Body of pancreas (tissue), 4 donors: ENCODE data around the gene MPDZ.

Experiments
- POLR2A ChIP-seq, 3 donors: fragments of 450-650 bp; IDR thresholded peaks; one replicate each; pipeline ENCODE4 v1.6.1; 2016; ENCODE audit warnings: antibody characterized with exemption in 3 of 3, mild to moderate bottlenecking in 2 of 3
- TF ChIP-seq, protein P1 (sequence below), 7 experiments: fragments of 450-650 bp in 4 of 7; fragments of 200-600 bp in 3 of 7; sonication (generic) in 3 of 7; IDR thresholded peaks; one replicate each; pipeline ENCODE4 v1.5.1; 2016 to 2019; ENCODE audit warnings: antibody characterized with exemption in 7 of 7

DNA sequence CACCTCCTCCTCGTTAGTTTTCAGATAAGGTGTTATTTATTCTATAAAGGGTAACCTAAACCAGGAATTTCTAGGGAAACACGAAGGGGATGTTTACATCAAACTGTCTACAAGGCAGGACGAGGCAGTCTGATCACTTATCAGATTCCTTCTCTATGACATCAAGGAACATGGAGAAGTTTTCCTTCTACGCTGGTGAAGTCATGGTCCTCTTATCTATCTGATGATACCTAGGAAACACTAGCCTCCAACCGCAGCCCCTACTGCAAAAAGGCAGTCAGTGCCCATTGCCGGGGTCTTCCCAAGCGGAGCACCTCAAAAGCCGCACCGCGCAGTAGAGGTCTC, 1.5 kb downstream of the MPDZ start:
- TF ChIP-seq, protein P1, sequence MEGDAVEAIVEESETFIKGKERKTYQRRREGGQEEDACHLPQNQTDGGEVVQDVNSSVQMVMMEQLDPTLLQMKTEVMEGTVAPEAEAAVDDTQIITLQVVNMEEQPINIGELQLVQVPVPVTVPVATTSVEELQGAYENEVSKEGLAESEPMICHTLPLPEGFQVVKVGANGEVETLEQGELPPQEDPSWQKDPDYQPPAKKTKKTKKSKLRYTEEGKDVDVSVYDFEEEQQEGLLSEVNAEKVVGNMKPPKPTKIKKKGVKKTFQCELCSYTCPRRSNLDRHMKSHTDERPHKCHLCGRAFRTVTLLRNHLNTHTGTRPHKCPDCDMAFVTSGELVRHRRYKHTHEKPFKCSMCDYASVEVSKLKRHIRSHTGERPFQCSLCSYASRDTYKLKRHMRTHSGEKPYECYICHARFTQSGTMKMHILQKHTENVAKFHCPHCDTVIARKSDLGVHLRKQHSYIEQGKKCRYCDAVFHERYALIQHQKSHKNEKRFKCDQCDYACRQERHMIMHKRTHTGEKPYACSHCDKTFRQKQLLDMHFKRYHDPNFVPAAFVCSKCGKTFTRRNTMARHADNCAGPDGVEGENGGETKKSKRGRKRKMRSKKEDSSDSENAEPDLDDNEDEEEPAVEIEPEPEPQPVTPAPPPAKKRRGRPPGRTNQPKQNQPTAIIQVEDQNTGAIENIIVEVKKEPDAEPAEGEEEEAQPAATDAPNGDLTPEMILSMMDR (IDR thresholded peaks at IDR 0.05) = no peak
- TF ChIP-seq POLR2A (IDR thresholded peaks at IDR 0.05) = no peak
